Smooth muscle cell (in vitro differentiated cells): Measurements from ENCODE around the gene KCNG4. TPM values are rescaled to one million over a fixed set of nuclear protein-coding genes. Genes with fewer than 3 reads are reported as not detected.
A peak's percentile ranks its signal among the peaks of the same experiment; 100 is the strongest.
"Not testable (repeated sequence)": the region's sequence is repeated elsewhere in the genome, so short reads cannot be mapped to it uniquely, and the experiment has no call there.

ENCODE experiments used
- DNase-seq: peaks from one replicate; lab custom pipeline; 2025; ENCODE audit not compliant: unreplicated experiment; lab: John Stamatoyannopoulos, UW
- H2AFZ ChIP-seq: fragments of 200-600 bp; sonication (generic); 2 replicates; pipeline ENCODE4 v1.6.0; 2016; ENCODE audit warnings: antibody characterized with exemption, low read depth, mild to moderate bottlenecking
- H3F3A ChIP-seq: fragments of 200-600 bp; sonication (generic); 2 replicates; pipeline ENCODE4 v1.6.0; 2017; ENCODE audit warnings: antibody characterized with exemption, low read depth
- H3K27ac ChIP-seq: fragments of 200-600 bp; sonication (generic); 2 replicates; pipeline ENCODE4 v1.5.1; 2016; ENCODE audit warnings: low read depth, mild to moderate bottlenecking
- H3K27me3 ChIP-seq: fragments of 200-600 bp; sonication (generic); 2 replicates; pipeline ENCODE4 v1.6.1; 2016; ENCODE audit warnings: low read depth, mild to moderate bottlenecking
- H3K36me3 ChIP-seq: fragments of 200-600 bp; sonication (generic); 2 replicates; pipeline ENCODE4 v1.5.1; 2016; ENCODE audit warnings: low read depth
- H3K4me1 ChIP-seq: fragments of 200-600 bp; sonication (generic); 2 replicates; pipeline ENCODE4 v1.5.1; 2016; ENCODE audit warnings: low read depth
- H3K4me2 ChIP-seq: fragments of 200-600 bp; sonication (generic); 2 replicates; pipeline ENCODE4 v1.6.0; 2016; ENCODE audit warnings: mild to moderate bottlenecking
- H3K4me3 ChIP-seq: fragments of 200-600 bp; sonication (generic); 2 replicates; pipeline ENCODE4 v1.5.1; 2016; ENCODE audit warnings: mild to moderate bottlenecking
- H3K79me2 ChIP-seq: fragments of 200-600 bp; sonication (generic); 2 replicates; pipeline ENCODE4 v1.6.0; 2016; ENCODE audit warnings: low read depth, mild to moderate bottlenecking
- H3K9ac ChIP-seq: fragments of 200-600 bp; sonication (generic); 2 replicates; pipeline ENCODE4 v1.6.0; 2016; ENCODE audit warnings: low read depth
- H3K9me3 ChIP-seq: fragments of 200-600 bp; sonication (generic); replicated peaks from 2 replicates; pipeline ENCODE4 v1.5.1; 2016; ENCODE audit warnings: low read depth
- H4K20me1 ChIP-seq: fragments of 200-600 bp; sonication (generic); 2 replicates; pipeline ENCODE4 v1.6.0; 2016; ENCODE audit warnings: low read depth
- CTCF ChIP-seq: fragments of 200-600 bp; sonication (generic); IDR thresholded peaks from 2 replicates; pipeline ENCODE4 v1.5.1; 2017; ENCODE audit warnings: borderline replicate concordance, mild to moderate bottlenecking, antibody characterized with exemption; ENCODE audit not compliant: insufficient read depth, poor library complexity, severe bottlenecking
- WGBS: methylation state at CpG from one replicate; pipeline ENCODE4 v1.1.7; 2016; ENCODE audit warnings: low lambda C conversion rate; 5-methylcytosine and 5-hydroxymethylcytosine counted together
- polyA plus RNA-seq: library from polyadenylated mRNA; unstranded; fragments of >200 nt; fragmentation: Nextera tagmentation; extraction: Ambion mirVana; gene quantifications from 2 replicates; pipeline ENCODE4 v1.2.1, GENCODE V29; 2016
- total RNA-seq: library from RNA; depleted of rRNA; stranded (reverse); fragments of >200 nt; gene quantifications from 2 replicates; pipeline ENCODE4 v1.2.3, GENCODE V29; 2014

KCNG4 gene
- total and polyA plus RNA-seq, 2 experiments from 2014 or later = not detected

DNA sequence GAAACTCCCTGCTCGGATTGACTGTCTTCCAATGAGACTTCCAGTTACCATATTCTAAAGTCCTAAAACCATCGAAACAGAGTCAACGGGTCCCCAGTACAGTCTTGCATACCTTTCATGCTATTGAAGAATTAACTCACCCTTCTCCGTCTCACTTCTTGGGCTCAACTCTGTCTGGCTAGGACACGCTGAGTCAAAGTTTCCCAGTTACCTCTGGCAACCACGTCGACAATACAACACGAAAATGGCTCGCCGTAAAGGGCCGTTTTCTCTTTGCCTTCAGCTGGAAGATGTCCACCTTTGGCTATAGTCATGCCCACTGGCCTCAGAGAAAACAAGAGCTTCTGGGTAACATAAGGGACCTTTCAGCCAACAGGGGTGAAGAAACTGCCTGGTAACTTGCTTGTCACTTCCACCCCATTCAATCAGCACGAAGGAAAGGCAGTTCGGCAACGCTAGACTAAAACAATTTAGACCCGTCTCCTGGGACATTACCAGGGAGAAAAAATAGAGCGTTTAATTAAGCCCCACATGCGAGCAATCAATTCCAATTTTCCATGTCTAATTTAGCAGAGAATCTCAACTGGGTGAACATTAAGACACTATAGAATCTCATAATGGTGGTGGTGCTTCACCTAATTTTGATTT lies 21.5 kb downstream of the KCNG4 start:
- H3K9me3 ChIP-seq = no peaks in the 10 kb centered on the region
- H2AFZ ChIP-seq = peak overlapping the region; percentile 79
- no peaks in the 10 kb centered on the region for H3K79me2 ChIP-seq
- peaks cover 16% of the 10 kb centered on the region for H3K4me1 ChIP-seq
- H3K4me3 ChIP-seq = no peak overlapping the region
- H3F3A ChIP-seq = no peaks in the 10 kb centered on the region
- WGBS = 66% methylated on average over 17 of the region's 17 CpGs
- no peak for TF ChIP-seq CTCF
- no peaks in the 10 kb centered on the region for H3K36me3 ChIP-seq
- no peaks in the 10 kb centered on the region for H4K20me1 ChIP-seq
- DNase-seq = no peak
- peak overlapping the region; percentile 86 for H3K27ac ChIP-seq
- H3K27me3 ChIP-seq = no peaks in the 10 kb centered on the region
- H3K9ac ChIP-seq = peak overlapping the region; percentile 69
- peak overlapping the region; percentile 9 for H3K4me2 ChIP-seq

GRCh38 chr16:84216144-84216543 lies 23.7 kb downstream of the KCNG4 start:
- H3K9me3 ChIP-seq, H3K27me3 ChIP-seq, H3K4me2 ChIP-seq, H3F3A ChIP-seq, H3K79me2 ChIP-seq, H3K9ac ChIP-seq, H3K36me3 ChIP-seq, H4K20me1 ChIP-seq, H3K4me3 ChIP-seq, DNase-seq, H2AFZ ChIP-seq, H3K27ac ChIP-seq: not testable (repeated sequence)
- peaks cover 16% of the 10 kb centered on the region for H3K4me1 ChIP-seq
- 95% methylated on average over 3 of the region's 3 CpGs for WGBS

DNA sequence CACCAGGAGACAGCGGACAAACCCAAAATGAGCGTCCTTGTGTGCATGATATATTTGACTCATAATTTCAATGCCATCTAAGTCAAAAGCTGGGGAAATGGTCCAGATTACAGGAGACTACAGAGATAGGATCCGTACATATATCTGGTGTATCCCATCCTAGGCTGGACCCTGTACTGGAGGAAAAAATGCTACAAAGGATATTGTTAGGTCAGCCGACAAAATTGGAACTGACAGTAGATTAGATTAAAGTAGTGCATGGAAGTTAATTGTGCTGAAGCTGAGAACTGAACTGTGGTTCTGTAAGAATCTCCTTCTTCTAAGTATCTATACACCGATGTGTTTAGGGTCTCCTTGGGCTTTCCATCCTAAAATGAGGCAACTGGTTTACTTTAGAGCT lies 24.3 kb downstream of the KCNG4 start:
- Histone ChIP-seq H3K4me1 (peaks cover 10% of the 10 kb centered on the region), H2AFZ (no peak overlapping the region), H3F3A (no peaks in the 10 kb centered on the region), H3K9ac (no peak overlapping the region), H3K9me3 (no peaks in the 10 kb centered on the region), H4K20me1 (no peaks in the 10 kb centered on the region), H3K79me2 (no peaks in the 10 kb centered on the region), H3K27ac (no peak overlapping the region), H3K27me3 (no peaks in the 10 kb centered on the region), H3K4me3 (no peak overlapping the region), H3K4me2 (no peak overlapping the region), H3K36me3 (no peaks in the 10 kb centered on the region)
- TF ChIP-seq CTCF = no peak
- no peak for DNase-seq
- 87% methylated on average over 5 of the region's 5 CpGs for WGBS

GRCh38 chr16:84214451-84215066 lies 25.3 kb downstream of the KCNG4 start:
- DNase-seq = no peak
- Histone ChIP-seq H3K79me2 (no peaks in the 10 kb centered on the region), H3K4me2 (no peak overlapping the region), H3K9me3 (no peaks in the 10 kb centered on the region), H3K4me3 (no peak overlapping the region), H3F3A (no peaks in the 10 kb centered on the region), H3K36me3 (no peaks in the 10 kb centered on the region), H3K4me1 (peaks cover 10% of the 10 kb centered on the region), H3K9ac (no peak overlapping the region), H3K27ac (no peak overlapping the region), H4K20me1 (no peaks in the 10 kb centered on the region), H3K27me3 (no peaks in the 10 kb centered on the region), H2AFZ (no peak overlapping the region)
- TF ChIP-seq CTCF = no peak
- 92% methylated on average over 15 of the region's 15 CpGs for WGBS
